ENCODE results near the gene SLC12A2. TPM values are rescaled to one million over a fixed set of nuclear protein-coding genes. Genes with fewer than 3 reads are reported as not detected.
A peak's percentile ranks its signal among the peaks of the same experiment; 100 is the strongest.

SLC12A2 gene
- total and polyA plus RNA-seq, 2 experiments from 2014 or later: 21.5 to 67.1 TPM

DNA sequence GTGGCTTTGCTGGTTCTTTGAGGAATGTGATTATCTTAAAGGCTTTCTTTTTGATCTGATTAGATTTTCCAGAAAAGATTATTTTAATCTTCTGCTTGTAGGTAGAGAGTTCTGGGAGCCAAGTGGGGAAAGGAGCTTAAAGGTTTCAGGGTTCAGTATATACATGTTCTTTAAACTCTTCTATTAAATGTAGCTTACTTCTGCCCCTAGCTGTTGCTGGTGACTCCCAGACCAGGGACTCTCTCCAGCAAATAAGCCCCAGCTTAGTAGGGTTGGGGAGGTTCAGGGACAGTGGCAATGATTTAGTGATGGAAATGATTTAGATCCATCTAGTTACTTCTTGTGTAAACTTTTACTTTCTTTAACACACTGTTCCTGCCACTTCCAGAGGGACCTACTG lies 72.2 kb downstream of the SLC12A2 start:
- TF ChIP-seq EZH2phosphoT487 (IDR thresholded peaks at IDR 0.05; ENCODE audit: low read depth, severe bottlenecking, unreplicated experiment): no peak
- no peak for TF ChIP-seq EZH2 (IDR thresholded peaks at IDR 0.05; ENCODE audit: borderline replicate concordance)
- TF ChIP-seq, protein P1, sequence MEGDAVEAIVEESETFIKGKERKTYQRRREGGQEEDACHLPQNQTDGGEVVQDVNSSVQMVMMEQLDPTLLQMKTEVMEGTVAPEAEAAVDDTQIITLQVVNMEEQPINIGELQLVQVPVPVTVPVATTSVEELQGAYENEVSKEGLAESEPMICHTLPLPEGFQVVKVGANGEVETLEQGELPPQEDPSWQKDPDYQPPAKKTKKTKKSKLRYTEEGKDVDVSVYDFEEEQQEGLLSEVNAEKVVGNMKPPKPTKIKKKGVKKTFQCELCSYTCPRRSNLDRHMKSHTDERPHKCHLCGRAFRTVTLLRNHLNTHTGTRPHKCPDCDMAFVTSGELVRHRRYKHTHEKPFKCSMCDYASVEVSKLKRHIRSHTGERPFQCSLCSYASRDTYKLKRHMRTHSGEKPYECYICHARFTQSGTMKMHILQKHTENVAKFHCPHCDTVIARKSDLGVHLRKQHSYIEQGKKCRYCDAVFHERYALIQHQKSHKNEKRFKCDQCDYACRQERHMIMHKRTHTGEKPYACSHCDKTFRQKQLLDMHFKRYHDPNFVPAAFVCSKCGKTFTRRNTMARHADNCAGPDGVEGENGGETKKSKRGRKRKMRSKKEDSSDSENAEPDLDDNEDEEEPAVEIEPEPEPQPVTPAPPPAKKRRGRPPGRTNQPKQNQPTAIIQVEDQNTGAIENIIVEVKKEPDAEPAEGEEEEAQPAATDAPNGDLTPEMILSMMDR (IDR thresholded peaks at IDR 0.05; ENCODE audit: poor library complexity): no peak
- Histone ChIP-seq H3K36me3 (replicated peaks; ENCODE audit: insufficient read depth, low read depth) (peaks cover 8% of the 10 kb centered on the region), H3K79me2 (no peaks in the 10 kb centered on the region)

DNA sequence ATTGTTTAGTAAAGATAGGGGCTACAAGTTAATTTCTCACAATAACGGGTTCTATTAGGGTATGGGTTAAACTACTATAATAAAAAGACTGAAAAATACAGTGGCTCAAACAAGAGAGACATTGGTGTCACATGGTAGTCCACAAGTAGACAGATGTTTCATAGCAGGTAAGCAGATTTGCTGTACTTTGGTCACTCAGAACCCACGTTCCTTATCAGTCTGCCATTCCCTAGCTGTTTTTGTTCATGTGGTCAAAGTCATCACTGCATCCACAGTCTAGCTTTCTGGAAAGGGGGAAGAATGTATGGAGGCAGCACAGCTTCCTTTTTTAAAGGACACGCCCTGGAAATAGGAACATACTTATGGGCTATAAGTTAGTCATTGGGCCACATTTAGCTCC lies 73.0 kb downstream of the SLC12A2 start:
- TF ChIP-seq EZH2phosphoT487 (IDR thresholded peaks at IDR 0.05; ENCODE audit: low read depth, severe bottlenecking, unreplicated experiment): no peak
- TF ChIP-seq, protein P1 (IDR thresholded peaks at IDR 0.05; ENCODE audit: poor library complexity): no peak
- no peak for TF ChIP-seq EZH2 (IDR thresholded peaks at IDR 0.05; ENCODE audit: borderline replicate concordance)
- Histone ChIP-seq H2AFZ (no peak overlapping the region), H3K4me3 (no peak overlapping the region), H3K79me2 (no peaks in the 10 kb centered on the region), H3K9me3 (ENCODE audit: low read depth) (no peaks in the 10 kb centered on the region), H4K20me1 (ENCODE audit: insufficient read depth, poor library complexity, severe bottlenecking) (no peaks in the 10 kb centered on the region), H3K4me1 (ENCODE audit: insufficient read depth) (no peaks in the 10 kb centered on the region), H3K9me2 (replicated peaks; ENCODE audit: insufficient read depth) (no peaks in the 10 kb centered on the region), H3K27ac (no peak overlapping the region), H3K36me3 (replicated peaks; ENCODE audit: insufficient read depth, low read depth) (peaks cover 8% of the 10 kb centered on the region), H3K4me2 (no peak overlapping the region), H3K27me3 (no peaks in the 10 kb centered on the region)
- peak; percentile 16 for DNase-seq (ENCODE audit: low spot score)
- 72% methylated on average over 3 of the region's 3 CpGs for WGBS (ENCODE audit: low lambda C conversion rate, missing lambda C conversion rate)

More for the DNA sequence above, 72.2 kb downstream of the SLC12A2 start:
- H3K4me2 ChIP-seq: no peak overlapping the region
- H3K27me3 ChIP-seq: no peaks in the 10 kb centered on the region
- no peak for DNase-seq (ENCODE audit: low spot score)
- no peaks in the 10 kb centered on the region for H3K4me1 ChIP-seq (ENCODE audit: insufficient read depth)
- no peak overlapping the region for H3K27ac ChIP-seq
- no peak overlapping the region for H3K4me3 ChIP-seq
- no peaks in the 10 kb centered on the region for H4K20me1 ChIP-seq (ENCODE audit: insufficient read depth, poor library complexity, severe bottlenecking)
- H3K9me3 ChIP-seq (ENCODE audit: low read depth): no peaks in the 10 kb centered on the region
- H3K9me2 ChIP-seq (replicated peaks; ENCODE audit: insufficient read depth): no peaks in the 10 kb centered on the region
- no peak overlapping the region for H2AFZ ChIP-seq

DNA sequence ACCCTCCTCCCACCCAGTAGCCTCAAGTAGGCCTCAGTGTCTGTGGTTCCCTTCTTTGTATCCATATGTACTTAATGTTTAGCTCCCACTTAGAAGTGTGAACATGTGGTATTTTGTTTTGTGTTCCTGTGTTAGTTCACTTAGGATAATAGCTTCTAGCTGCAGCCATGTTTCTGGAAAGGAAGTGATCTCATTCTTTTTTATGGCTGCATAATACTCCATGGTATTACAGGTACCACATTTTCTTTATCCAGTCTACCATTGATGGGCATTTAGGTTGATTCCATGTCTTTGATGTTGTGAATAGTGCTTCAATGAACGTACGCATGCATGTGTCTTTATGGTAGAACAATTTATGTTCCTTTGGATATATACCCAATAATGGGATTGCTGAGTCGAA lies 74.8 kb downstream of the SLC12A2 start:
- DNase-seq (ENCODE audit: low spot score): no peak
- no peaks in the 10 kb centered on the region for H3K9me2 ChIP-seq (replicated peaks; ENCODE audit: insufficient read depth)
- peaks cover 8% of the 10 kb centered on the region for H3K36me3 ChIP-seq (replicated peaks; ENCODE audit: insufficient read depth, low read depth)
- 79% methylated on average over 3 of the region's 3 CpGs for WGBS (ENCODE audit: low lambda C conversion rate, missing lambda C conversion rate)
- H3K4me2 ChIP-seq: no peak overlapping the region
- no peaks in the 10 kb centered on the region for H3K79me2 ChIP-seq
- H3K27ac ChIP-seq: no peak overlapping the region
- H3K4me1 ChIP-seq (ENCODE audit: insufficient read depth): no peaks in the 10 kb centered on the region
- no peaks in the 10 kb centered on the region for H3K27me3 ChIP-seq
- TF ChIP-seq, protein P1 (IDR thresholded peaks at IDR 0.05; ENCODE audit: poor library complexity): no peak
- TF ChIP-seq EZH2phosphoT487 (IDR thresholded peaks at IDR 0.05; ENCODE audit: low read depth, severe bottlenecking, unreplicated experiment) (no peak), EZH2 (IDR thresholded peaks at IDR 0.05; ENCODE audit: borderline replicate concordance) (no peak)
- no peak overlapping the region for H2AFZ ChIP-seq
- no peaks in the 10 kb centered on the region for H4K20me1 ChIP-seq (ENCODE audit: insufficient read depth, poor library complexity, severe bottlenecking)
- H3K9me3 ChIP-seq (ENCODE audit: low read depth): no peaks in the 10 kb centered on the region
- H3K4me3 ChIP-seq: no peak overlapping the region

DNA sequence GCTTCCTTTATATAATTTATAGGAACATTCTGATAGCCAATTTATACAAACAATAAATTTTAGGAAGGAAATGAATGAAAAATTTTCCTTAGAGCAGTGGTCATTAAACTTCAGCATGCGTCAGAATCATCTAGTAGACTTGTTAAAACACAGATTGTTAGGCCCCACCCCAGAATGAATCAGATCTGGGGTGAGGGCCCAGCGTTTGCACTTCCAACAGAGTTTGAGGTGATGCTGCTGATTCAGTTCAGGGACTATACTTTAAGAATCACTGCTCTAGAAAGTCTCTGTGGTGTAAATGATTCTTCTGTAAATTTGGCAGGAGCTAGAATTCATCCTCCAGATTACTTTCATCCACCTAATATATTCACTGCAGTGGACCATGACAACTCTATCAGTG lies 80.4 kb downstream of the SLC12A2 start:
- TF ChIP-seq, protein P1 (IDR thresholded peaks at IDR 0.05; ENCODE audit: poor library complexity): no peak
- no peak for TF ChIP-seq EZH2 (IDR thresholded peaks at IDR 0.05; ENCODE audit: borderline replicate concordance)
- TF ChIP-seq EZH2phosphoT487 (IDR thresholded peaks at IDR 0.05; ENCODE audit: low read depth, severe bottlenecking, unreplicated experiment): no peak

More for the DNA sequence above, 80.4 kb downstream of the SLC12A2 start:
- 75% methylated on average over 2 of the region's 2 CpGs for WGBS (ENCODE audit: low lambda C conversion rate, missing lambda C conversion rate)
- Histone ChIP-seq H3K27ac (no peak overlapping the region), H4K20me1 (ENCODE audit: insufficient read depth, poor library complexity, severe bottlenecking) (no peaks in the 10 kb centered on the region), H3K9me2 (replicated peaks; ENCODE audit: insufficient read depth) (no peaks in the 10 kb centered on the region), H3K9me3 (ENCODE audit: low read depth) (no peaks in the 10 kb centered on the region), H3K4me1 (ENCODE audit: insufficient read depth) (no peaks in the 10 kb centered on the region), H3K4me2 (no peak overlapping the region), H2AFZ (no peak overlapping the region), H3K36me3 (replicated peaks; ENCODE audit: insufficient read depth, low read depth) (no peaks in the 10 kb centered on the region), H3K27me3 (no peaks in the 10 kb centered on the region), H3K4me3 (no peak overlapping the region), H3K79me2 (no peaks in the 10 kb centered on the region)
- no peak for DNase-seq (ENCODE audit: low spot score)

All from hepatocyte (in vitro differentiated cells).